Measurements from ENCODE around the gene RXRG.

The RXRG gene

DNA sequence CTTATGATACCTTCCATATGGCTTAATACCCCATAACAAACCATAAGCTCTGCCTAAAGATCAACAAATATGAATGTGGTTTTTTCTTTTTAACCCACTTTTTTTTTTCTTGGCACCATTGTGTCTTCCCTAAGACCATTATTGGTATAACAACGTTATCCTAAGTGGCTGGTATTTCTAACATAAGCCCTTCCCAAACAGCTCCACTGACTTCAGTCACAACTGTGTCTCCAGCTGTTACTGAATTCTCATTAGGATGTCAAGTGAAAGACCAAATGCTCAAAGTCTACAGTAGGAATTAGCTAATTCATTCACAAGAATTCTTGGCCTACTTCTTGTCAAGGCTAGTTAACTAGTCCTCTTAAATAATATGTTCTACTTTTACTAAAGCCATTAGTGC, 4.2 kb upstream of the RXRG start:
- no peaks in the 10 kb centered on the region for H3K9me2 ChIP-seq (replicated peaks; ENCODE audit: control insufficient read depth, low read length)
- H3K27me3 ChIP-seq (ENCODE audit: control insufficient read depth, low read length): peaks cover 8% of the 10 kb centered on the region

DNA sequence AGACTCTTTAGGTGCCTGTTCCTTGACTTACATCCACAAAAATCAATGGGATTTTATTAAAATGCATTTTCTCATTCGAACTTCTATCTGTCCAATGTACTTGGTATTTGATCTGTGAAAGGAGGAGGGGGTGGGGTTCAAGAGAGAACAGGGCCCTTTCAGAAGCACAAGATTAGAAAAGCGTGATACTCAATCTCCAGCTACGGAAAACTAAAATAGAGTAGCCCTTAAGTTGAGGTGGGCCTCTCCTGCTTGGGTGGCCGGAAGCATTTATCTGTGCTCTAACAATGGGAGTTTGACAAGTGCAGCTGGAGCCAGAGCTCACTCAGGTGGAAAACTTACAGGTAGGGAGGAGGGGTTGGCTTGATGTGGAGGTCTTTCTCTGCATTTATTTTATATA, 462 bp upstream of the RXRG start:
- Histone ChIP-seq H3K4me1 (ENCODE audit: control insufficient read depth, low read length) (no peaks in the 10 kb centered on the region), H3K4me3 (ENCODE audit: low read length) (no peak overlapping the region), H4K20me1 (ENCODE audit: control insufficient read depth, insufficient read depth, low read depth, low read length) (no peaks in the 10 kb centered on the region), H3K27me3 (ENCODE audit: control insufficient read depth, low read length) (peaks cover 36% of the 10 kb centered on the region), H3K9me2 (replicated peaks; ENCODE audit: control insufficient read depth, low read length) (no peaks in the 10 kb centered on the region), H3K27ac (ENCODE audit: low read depth, low read length) (no peak overlapping the region), H3F3A (ENCODE audit: control insufficient read depth, insufficient read depth) (no peaks in the 10 kb centered on the region), H3K79me2 (ENCODE audit: control insufficient read depth, low read length) (no peaks in the 10 kb centered on the region), H3K9me3 (ENCODE audit: control insufficient read depth, insufficient read depth, low read length) (no peaks in the 10 kb centered on the region), H3K4me2 (ENCODE audit: low read length) (no peak overlapping the region), H3K36me3 (ENCODE audit: control insufficient read depth, low read length) (no peaks in the 10 kb centered on the region)
- TF ChIP-seq, protein P1, sequence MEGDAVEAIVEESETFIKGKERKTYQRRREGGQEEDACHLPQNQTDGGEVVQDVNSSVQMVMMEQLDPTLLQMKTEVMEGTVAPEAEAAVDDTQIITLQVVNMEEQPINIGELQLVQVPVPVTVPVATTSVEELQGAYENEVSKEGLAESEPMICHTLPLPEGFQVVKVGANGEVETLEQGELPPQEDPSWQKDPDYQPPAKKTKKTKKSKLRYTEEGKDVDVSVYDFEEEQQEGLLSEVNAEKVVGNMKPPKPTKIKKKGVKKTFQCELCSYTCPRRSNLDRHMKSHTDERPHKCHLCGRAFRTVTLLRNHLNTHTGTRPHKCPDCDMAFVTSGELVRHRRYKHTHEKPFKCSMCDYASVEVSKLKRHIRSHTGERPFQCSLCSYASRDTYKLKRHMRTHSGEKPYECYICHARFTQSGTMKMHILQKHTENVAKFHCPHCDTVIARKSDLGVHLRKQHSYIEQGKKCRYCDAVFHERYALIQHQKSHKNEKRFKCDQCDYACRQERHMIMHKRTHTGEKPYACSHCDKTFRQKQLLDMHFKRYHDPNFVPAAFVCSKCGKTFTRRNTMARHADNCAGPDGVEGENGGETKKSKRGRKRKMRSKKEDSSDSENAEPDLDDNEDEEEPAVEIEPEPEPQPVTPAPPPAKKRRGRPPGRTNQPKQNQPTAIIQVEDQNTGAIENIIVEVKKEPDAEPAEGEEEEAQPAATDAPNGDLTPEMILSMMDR (IDR thresholded peaks at IDR 0.05; ENCODE audit: low read depth, low read length, poor library complexity, severe bottlenecking): no peak
- TF ChIP-seq EZH2phosphoT487 (IDR thresholded peaks at IDR 0.05; ENCODE audit: borderline replicate concordance, low read length): no peak

More for the DNA sequence above, 4.2 kb upstream of the RXRG start:
- no peak overlapping the region for H3K4me2 ChIP-seq (ENCODE audit: low read length)
- H3K79me2 ChIP-seq (ENCODE audit: control insufficient read depth, low read length): no peaks in the 10 kb centered on the region
- H3K4me3 ChIP-seq (ENCODE audit: low read length): no peak overlapping the region
- H3K36me3 ChIP-seq (ENCODE audit: control insufficient read depth, low read length): no peaks in the 10 kb centered on the region
- H4K20me1 ChIP-seq (ENCODE audit: control insufficient read depth, insufficient read depth, low read depth, low read length): no peaks in the 10 kb centered on the region
- no peak overlapping the region for H3K27ac ChIP-seq (ENCODE audit: low read depth, low read length)
- TF ChIP-seq EZH2phosphoT487 (IDR thresholded peaks at IDR 0.05; ENCODE audit: borderline replicate concordance, low read length): no peak
- TF ChIP-seq, protein P1 (IDR thresholded peaks at IDR 0.05; ENCODE audit: low read depth, low read length, poor library complexity, severe bottlenecking): no peak
- H3F3A ChIP-seq (ENCODE audit: control insufficient read depth, insufficient read depth): no peaks in the 10 kb centered on the region
- no peaks in the 10 kb centered on the region for H3K4me1 ChIP-seq (ENCODE audit: control insufficient read depth, low read length)
- no peaks in the 10 kb centered on the region for H3K9me3 ChIP-seq (ENCODE audit: control insufficient read depth, insufficient read depth, low read length)

DNA sequence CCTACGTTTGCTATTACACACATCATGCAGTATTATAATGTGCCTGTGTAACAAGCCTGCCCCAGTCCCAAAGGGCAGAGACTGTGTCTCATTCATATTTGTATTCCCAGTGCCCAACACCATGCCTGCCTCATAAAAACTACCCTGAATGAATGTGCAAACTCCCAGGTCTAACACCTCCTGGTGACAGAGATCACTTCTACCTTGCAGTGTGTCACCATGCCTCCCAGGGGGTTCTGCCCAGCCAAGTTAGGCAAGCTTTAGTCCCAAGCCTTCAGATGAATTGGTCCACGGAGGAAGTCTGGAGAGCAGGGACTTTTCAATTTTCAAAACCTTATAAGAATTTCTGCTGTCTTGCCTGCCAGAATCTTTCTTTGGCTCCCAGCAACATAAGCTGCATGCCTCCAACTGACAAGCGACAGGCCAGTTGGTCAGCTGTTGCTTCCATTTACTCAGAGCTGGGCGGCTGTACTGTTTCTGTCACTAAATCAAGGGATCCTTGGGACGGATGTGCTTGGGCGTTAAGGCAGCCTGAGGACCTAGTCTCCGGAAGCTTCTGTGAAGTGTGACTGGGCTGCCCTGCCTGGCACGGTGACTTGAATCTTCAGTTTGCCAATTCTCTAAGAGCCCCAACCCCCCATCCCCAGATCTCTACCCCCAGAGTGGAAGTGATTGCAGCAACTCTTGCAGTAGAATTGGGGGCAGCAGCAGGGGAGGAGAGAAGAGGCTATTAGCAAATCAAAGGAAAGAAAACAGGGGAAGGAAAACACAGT, 1.2 kb downstream of the RXRG start:
- no peak overlapping the region for H3K27ac ChIP-seq (ENCODE audit: low read depth, low read length)
- no peaks in the 10 kb centered on the region for H3K9me2 ChIP-seq (replicated peaks; ENCODE audit: control insufficient read depth, low read length)
- H3F3A ChIP-seq (ENCODE audit: control insufficient read depth, insufficient read depth): no peaks in the 10 kb centered on the region
- H4K20me1 ChIP-seq (ENCODE audit: control insufficient read depth, insufficient read depth, low read depth, low read length): no peaks in the 10 kb centered on the region
- TF ChIP-seq EZH2phosphoT487 (IDR thresholded peaks at IDR 0.05; ENCODE audit: borderline replicate concordance, low read length): no peak
- TF ChIP-seq, protein P1 (IDR thresholded peaks at IDR 0.05; ENCODE audit: low read depth, low read length, poor library complexity, severe bottlenecking): no peak
- peaks cover 43% of the 10 kb centered on the region for H3K27me3 ChIP-seq (ENCODE audit: control insufficient read depth, low read length)
- H3K4me1 ChIP-seq (ENCODE audit: control insufficient read depth, low read length): no peaks in the 10 kb centered on the region
- H3K36me3 ChIP-seq (ENCODE audit: control insufficient read depth, low read length): no peaks in the 10 kb centered on the region
- no peaks in the 10 kb centered on the region for H3K9me3 ChIP-seq (ENCODE audit: control insufficient read depth, insufficient read depth, low read length)
- no peak overlapping the region for H3K4me3 ChIP-seq (ENCODE audit: low read length)
- no peaks in the 10 kb centered on the region for H3K79me2 ChIP-seq (ENCODE audit: control insufficient read depth, low read length)
- no peak overlapping the region for H3K4me2 ChIP-seq (ENCODE audit: low read length)
